HL-60 (cell line): ENCODE results near the gene RAB5B.
"Not testable (repeated sequence)": the region's sequence is repeated elsewhere in the genome, so short reads cannot be mapped to it uniquely, and the experiment has no call there.

ENCODE experiments used
- DNase-seq, 2 experiments: peaks; one replicate each; pipeline ENCODE4 v3.0.0-alpha.2; 2010 to 2020; ENCODE audit warnings: low read depth in 1 of 2, low spot score in 1 of 2
- H3K27ac ChIP-seq: fragments of 250-450 bp; sonication (Bioruptor Pico); replicated peaks from 2 replicates; pipeline ENCODE4 v1.5.1; 2020; ENCODE audit warnings: mild to moderate bottlenecking, moderate library complexity
- H3K27me3 ChIP-seq: fragments of 250-450 bp; sonication (Bioruptor Pico); 2 replicates; pipeline ENCODE4 v1.5.1; 2021; ENCODE audit warnings: mild to moderate bottlenecking, moderate library complexity; ENCODE audit not compliant: insufficient read depth, poor library complexity, severe bottlenecking
- H3K4me3 ChIP-seq: replicated peaks from 2 replicates; pipeline ENCODE4 v1.5.1; 2011; ENCODE audit warnings: mild to moderate bottlenecking, control low read depth, low read length; ENCODE audit not compliant: insufficient read depth
- CTCF ChIP-seq: IDR thresholded peaks from one replicate; pipeline ENCODE4 v1.5.1; 2011; ENCODE audit warnings: low read length, control low read depth, inconsistent platforms; ENCODE audit not compliant: insufficient read depth
- GABPA ChIP-seq: IDR thresholded peaks from 2 replicates; pipeline ENCODE4 v1.6.1; 2012; ENCODE audit warnings: low read depth
- POLR2AphosphoS5 ChIP-seq: IDR thresholded peaks from 2 replicates; pipeline ENCODE4 v1.6.1; 2012; ENCODE audit warnings: low read depth
- REST ChIP-seq: IDR thresholded peaks from 2 replicates; pipeline ENCODE4 v1.6.1; 2012; ENCODE audit warnings: low read depth; ENCODE audit not compliant: insufficient replicate concordance
- SPI1 ChIP-seq: IDR thresholded peaks from 2 replicates; pipeline ENCODE4 v1.6.1; 2012; ENCODE audit warnings: low read depth, mild to moderate bottlenecking, borderline replicate concordance

Gene RAB5B

DNA sequence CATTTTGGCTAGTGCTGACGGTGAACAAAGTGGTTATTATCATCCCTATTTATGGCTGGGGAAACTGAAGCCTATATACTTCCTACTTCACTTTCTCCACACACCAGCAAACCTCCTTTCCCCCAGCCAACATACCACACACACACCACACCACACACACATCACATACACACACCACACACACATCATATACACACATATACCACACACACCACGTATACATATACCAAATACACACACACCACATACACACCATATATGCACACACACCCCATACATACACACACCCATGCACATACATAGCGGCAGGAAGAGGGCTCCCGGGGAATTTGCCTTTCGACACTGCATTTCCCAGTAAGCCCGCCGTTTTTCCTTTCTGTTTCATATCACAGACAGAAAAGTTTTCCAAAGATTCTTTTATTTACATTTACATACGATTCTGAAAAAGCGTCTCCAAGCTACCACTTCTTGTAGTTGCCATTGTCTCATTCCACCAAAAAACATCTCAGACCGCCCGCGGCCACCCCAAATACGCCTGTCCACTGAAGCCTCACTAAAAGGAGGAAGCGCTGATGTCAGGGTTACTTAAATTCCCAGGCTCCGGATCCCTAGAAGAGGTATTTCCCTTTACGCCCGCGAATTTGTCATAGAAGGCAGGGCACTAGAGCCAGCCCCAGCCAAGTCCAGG, 823 bp upstream of the RAB5B start:
- H3K4me3 ChIP-seq = peak overlapping the region; percentile 48
- DNase-seq = peak in 1 of 2 experiments; percentile 30
- H3K27me3 ChIP-seq = no peaks in the 10 kb centered on the region
- TF ChIP-seq SPI1 (peak; percentile 80), CTCF (no peak)
- peak overlapping the region; percentile 57 for H3K27ac ChIP-seq

DNA sequence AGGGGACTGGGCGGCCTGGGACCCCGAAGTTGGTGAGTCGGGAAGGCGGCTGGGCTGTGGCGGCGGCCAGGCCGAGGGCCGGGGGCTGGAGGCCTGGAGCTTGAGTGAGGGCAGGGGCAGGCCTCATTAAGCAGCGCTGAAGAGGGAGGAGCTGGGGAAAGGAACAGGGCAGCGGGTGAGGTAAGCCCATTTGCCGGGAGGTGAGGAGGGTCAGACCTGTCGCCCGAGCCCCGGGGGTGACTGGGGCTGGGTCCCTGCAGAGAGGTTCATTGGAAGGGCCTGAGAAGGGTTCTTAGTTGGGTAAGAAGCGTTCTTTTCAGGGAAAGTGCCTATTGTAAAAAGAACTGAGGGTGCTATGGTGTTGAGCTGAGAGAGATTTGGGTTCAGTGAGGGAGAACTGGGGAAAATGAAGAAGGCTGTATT, 441 bp downstream of the RAB5B start:
- DNase-seq = peak; percentile 50 to 66

GRCh38 chr12:55978393-55978792, 4.5 kb downstream of the RAB5B start:
- Histone ChIP-seq H3K4me3 (no peak overlapping the region), H3K27me3 (no peaks in the 10 kb centered on the region), H3K27ac (peak overlapping the region; percentile 78)
- DNase-seq = peak; percentile 43 to 70
- TF ChIP-seq SPI1 = no peak
- peak; percentile 47; the same call in 1 of the 2 replicates for TF ChIP-seq POLR2AphosphoS5
- no peak for TF ChIP-seq REST

More for the DNA sequence above, 441 bp downstream of the RAB5B start:
- Histone ChIP-seq H3K27me3 (no peaks in the 10 kb centered on the region), H3K4me3 (peak overlapping the region; percentile 99), H3K27ac (peak overlapping the region; percentile 79)
- TF ChIP-seq REST = no peak
- TF ChIP-seq SPI1 = no peak
- no peak for TF ChIP-seq CTCF
- TF ChIP-seq POLR2AphosphoS5 = no peak
- TF ChIP-seq GABPA = no peak

- no peak for TF ChIP-seq CTCF
- TF ChIP-seq REST = no peak
- no peak for TF ChIP-seq POLR2AphosphoS5
- TF ChIP-seq SPI1 = no peak
Measured at GRCh38 chr12:55979069-55979468, 5.2 kb downstream of the RAB5B start.

DNA sequence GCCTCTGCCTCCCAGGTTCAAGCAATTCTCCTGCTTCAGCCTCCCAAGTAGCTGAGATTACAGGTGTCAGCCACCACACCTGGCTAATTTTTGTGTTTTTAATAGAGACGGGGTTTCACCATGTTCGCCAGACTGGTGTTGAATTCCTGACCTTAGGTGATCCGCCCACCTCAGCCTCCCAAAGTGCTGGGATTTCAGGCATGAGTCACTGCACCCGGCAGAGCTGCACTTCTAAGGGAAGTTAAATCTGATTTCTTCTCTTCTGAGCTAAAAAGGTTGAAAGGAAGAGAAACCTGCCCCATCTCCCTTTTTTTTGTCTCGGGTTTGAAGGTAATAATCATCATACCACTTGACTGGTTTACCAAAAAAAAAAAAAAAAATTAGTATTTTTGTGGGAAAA, 8.0 kb downstream of the RAB5B start:
- DNase-seq, H3K4me3 ChIP-seq, H3K27me3 ChIP-seq: not testable (repeated sequence)
- H3K27ac ChIP-seq = peak overlapping the region; percentile 67

More at GRCh38 chr12:55979069-55979468, 5.2 kb downstream of the RAB5B start:
- Histone ChIP-seq H3K4me3 (no peak overlapping the region), H3K27me3 (no peaks in the 10 kb centered on the region), H3K27ac (peak overlapping the region; percentile 78)
- DNase-seq = no peak
